Stimulated activated CD4-positive, alpha-beta T cell treated with anti-CD3 and anti-CD28 coated beads, Interleukin-2, amount 100 ng/mL, for 48 hours (primary cell): ENCODE measurements around the gene NDST4.

Experiments used
- DNase-seq, 2 donors: peaks; one replicate each; pipeline ENCODE4 v3.0.0-alpha.2; 2020

The NDST4 gene

GRCh38 chr4:114782415-114783214 lies 330.8 kb downstream of the NDST4 start:
- no peak for DNase-seq

GRCh38 chr4:114780205-114780604 lies 333.2 kb downstream of the NDST4 start:
- DNase-seq = no peak
